ENCODE results near the gene RUNX1.
A peak's percentile ranks its signal among the peaks of the same experiment; 100 is the strongest.

RUNX1 gene

GRCh38 chr21:34788879-34789278 is 260.2 kb downstream of the RUNX1 start:
- no peak for TF ChIP-seq RARB (CRISPR knock-in tag; IDR thresholded peaks at IDR 0.05)
- no peak for TF ChIP-seq POU6F1 (CRISPR knock-in tag; IDR thresholded peaks at IDR 0.05; ENCODE audit: borderline replicate concordance, low read depth)
- no peak for TF ChIP-seq PPARA (CRISPR knock-in tag; IDR thresholded peaks at IDR 0.05; ENCODE audit: borderline replicate concordance)
- no peak for TF ChIP-seq ISL1 (CRISPR knock-in tag; IDR thresholded peaks at IDR 0.05)
- TF ChIP-seq, protein P1, sequence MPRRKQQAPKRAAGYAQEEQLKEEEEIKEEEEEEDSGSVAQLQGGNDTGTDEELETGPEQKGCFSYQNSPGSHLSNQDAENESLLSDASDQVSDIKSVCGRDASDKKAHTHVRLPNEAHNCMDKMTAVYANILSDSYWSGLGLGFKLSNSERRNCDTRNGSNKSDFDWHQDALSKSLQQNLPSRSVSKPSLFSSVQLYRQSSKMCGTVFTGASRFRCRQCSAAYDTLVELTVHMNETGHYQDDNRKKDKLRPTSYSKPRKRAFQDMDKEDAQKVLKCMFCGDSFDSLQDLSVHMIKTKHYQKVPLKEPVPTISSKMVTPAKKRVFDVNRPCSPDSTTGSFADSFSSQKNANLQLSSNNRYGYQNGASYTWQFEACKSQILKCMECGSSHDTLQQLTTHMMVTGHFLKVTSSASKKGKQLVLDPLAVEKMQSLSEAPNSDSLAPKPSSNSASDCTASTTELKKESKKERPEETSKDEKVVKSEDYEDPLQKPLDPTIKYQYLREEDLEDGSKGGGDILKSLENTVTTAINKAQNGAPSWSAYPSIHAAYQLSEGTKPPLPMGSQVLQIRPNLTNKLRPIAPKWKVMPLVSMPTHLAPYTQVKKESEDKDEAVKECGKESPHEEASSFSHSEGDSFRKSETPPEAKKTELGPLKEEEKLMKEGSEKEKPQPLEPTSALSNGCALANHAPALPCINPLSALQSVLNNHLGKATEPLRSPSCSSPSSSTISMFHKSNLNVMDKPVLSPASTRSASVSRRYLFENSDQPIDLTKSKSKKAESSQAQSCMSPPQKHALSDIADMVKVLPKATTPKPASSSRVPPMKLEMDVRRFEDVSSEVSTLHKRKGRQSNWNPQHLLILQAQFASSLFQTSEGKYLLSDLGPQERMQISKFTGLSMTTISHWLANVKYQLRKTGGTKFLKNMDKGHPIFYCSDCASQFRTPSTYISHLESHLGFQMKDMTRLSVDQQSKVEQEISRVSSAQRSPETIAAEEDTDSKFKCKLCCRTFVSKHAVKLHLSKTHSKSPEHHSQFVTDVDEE (CRISPR knock-in tag; IDR thresholded peaks at IDR 0.05) = no peak

GRCh38 chr21:34783815-34784214 is 265.3 kb downstream of the RUNX1 start:
- no peak for ATAC-seq
- no peak for TF ChIP-seq PPARA (CRISPR knock-in tag; IDR thresholded peaks at IDR 0.05; ENCODE audit: borderline replicate concordance)
- no peak for TF ChIP-seq TCF4 (CRISPR knock-in tag; IDR thresholded peaks at IDR 0.05; ENCODE audit: borderline replicate concordance)
- TF ChIP-seq ZNF8 (CRISPR knock-in tag; IDR thresholded peaks at IDR 0.05) = no peak
- TF ChIP-seq ARNTL (CRISPR knock-in tag; IDR thresholded peaks at IDR 0.05; ENCODE audit: borderline replicate concordance, low read depth) = no peak
- TF ChIP-seq, protein P2, sequence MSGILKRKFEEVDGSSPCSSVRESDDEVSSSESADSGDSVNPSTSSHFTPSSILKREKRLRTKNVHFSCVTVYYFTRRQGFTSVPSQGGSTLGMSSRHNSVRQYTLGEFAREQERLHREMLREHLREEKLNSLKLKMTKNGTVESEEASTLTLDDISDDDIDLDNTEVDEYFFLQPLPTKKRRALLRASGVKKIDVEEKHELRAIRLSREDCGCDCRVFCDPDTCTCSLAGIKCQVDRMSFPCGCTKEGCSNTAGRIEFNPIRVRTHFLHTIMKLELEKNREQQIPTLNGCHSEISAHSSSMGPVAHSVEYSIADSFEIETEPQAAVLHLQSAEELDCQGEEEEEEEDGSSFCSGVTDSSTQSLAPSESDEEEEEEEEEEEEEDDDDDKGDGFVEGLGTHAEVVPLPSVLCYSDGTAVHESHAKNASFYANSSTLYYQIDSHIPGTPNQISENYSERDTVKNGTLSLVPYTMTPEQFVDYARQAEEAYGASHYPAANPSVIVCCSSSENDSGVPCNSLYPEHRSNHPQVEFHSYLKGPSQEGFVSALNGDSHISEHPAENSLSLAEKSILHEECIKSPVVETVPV (CRISPR knock-in tag; IDR thresholded peaks at IDR 0.05) = no peak
- TF ChIP-seq OSR1 (CRISPR knock-in tag; IDR thresholded peaks at IDR 0.05) = no peak

More at GRCh38 chr21:34788879-34789278, 260.2 kb downstream of the RUNX1 start:
- no peak for ATAC-seq

GRCh38 chr21:34782506-34783360 is 266.4 kb downstream of the RUNX1 start:
- ATAC-seq = 0 out of 3 replicates have a peak, but pooled peaks have one; percentile 28
- TF ChIP-seq, protein P1 (CRISPR knock-in tag; IDR thresholded peaks at IDR 0.05) = no peak
- TF ChIP-seq TCF4 (CRISPR knock-in tag; IDR thresholded peaks at IDR 0.05; ENCODE audit: borderline replicate concordance) (no peak), ZNF8 (CRISPR knock-in tag; IDR thresholded peaks at IDR 0.05) (no peak), POU6F1 (CRISPR knock-in tag; IDR thresholded peaks at IDR 0.05; ENCODE audit: borderline replicate concordance, low read depth) (no peak), ZC3H10 (CRISPR knock-in tag; IDR thresholded peaks at IDR 0.05) (no peak), BACH2 (CRISPR knock-in tag; IDR thresholded peaks at IDR 0.05; ENCODE audit: borderline replicate concordance) (no peak), ZFP30 (CRISPR knock-in tag; IDR thresholded peaks at IDR 0.05) (no peak)

GRCh38 chr21:34781526-34781925 is 267.6 kb downstream of the RUNX1 start:
- no peak for ATAC-seq
- TF ChIP-seq RARB (CRISPR knock-in tag; IDR thresholded peaks at IDR 0.05) (no peak), ZNF565 (CRISPR knock-in tag; conservative IDR thresholded peaks at IDR 0.05; ENCODE audit: low read depth) (no peak), PATZ1 (CRISPR knock-in tag; IDR thresholded peaks at IDR 0.05; ENCODE audit: borderline replicate concordance) (no peak)
- TF ChIP-seq, protein P2 (CRISPR knock-in tag; IDR thresholded peaks at IDR 0.05) = no peak
- TF ChIP-seq, protein P1 (CRISPR knock-in tag; IDR thresholded peaks at IDR 0.05) = no peak

Measured in SK-N-SH treated with all-trans-retinoic acid at 6 μM for 48 hours (cell line).